ENCODE measurements around the gene RASGRF1. TPM values are rescaled to one million over a fixed set of nuclear protein-coding genes. Genes with fewer than 3 reads are reported as not detected.

The RASGRF1 gene
- total and polyA plus RNA-seq, 9 of the 15 experiments (the other 6 are each of a cell fraction or from before 2014, with no cell fraction given), result 0.03 to 0.58 (median 0.06) TPM; not detected in 1

DNA sequence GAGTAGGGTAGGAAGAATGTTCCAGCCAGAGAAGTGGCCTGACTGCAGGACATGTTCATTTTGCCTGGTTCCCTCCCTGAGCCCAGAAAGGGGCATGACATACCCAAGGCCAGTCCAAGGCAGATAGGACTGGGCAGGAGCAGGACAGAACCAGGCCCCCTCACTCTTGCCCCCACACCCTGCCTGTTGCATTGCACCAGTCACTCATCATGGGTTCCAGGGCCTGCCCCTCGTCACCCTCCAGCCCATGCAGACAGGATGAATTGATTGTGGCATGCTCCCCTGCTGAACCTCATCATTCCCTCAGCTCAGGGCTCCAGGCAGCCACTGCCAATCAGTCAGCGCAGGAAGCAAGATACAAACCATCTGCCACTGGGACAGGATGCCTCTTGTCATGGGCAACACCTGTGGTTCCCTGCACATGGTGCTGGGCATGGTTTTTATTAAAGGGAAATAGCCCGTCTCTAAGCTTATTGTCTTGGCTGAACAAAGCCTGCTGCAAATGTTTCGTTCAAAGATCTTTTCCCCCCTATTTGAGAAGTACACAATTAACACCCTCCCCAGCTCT, 48.9 kb downstream of the RASGRF1 start (continued):
- TF ChIP-seq, protein P1, sequence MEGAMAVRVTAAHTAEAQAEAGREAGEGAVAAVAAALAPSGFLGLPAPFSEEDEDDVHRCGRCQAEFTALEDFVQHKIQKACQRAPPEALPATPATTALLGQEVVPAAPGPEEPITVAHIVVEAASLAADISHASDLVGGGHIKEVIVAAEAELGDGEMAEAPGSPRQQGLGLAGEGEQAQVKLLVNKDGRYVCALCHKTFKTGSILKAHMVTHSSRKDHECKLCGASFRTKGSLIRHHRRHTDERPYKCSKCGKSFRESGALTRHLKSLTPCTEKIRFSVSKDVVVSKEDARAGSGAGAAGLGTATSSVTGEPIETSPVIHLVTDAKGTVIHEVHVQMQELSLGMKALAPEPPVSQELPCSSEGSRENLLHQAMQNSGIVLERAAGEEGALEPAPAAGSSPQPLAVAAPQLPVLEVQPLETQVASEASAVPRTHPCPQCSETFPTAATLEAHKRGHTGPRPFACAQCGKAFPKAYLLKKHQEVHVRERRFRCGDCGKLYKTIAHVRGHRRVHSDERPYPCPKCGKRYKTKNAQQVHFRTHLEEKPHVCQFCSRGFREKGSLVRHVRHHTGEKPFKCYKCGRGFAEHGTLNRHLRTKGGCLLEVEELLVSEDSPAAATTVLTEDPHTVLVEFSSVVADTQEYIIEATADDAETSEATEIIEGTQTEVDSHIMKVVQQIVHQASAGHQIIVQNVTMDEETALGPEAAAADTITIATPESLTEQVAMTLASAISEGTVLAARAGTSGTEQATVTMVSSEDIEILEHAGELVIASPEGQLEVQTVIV (CRISPR knock-in tag; IDR thresholded peaks at IDR 0.05; ENCODE audit: borderline replicate concordance), result no peak
- TF ChIP-seq, protein P2, sequence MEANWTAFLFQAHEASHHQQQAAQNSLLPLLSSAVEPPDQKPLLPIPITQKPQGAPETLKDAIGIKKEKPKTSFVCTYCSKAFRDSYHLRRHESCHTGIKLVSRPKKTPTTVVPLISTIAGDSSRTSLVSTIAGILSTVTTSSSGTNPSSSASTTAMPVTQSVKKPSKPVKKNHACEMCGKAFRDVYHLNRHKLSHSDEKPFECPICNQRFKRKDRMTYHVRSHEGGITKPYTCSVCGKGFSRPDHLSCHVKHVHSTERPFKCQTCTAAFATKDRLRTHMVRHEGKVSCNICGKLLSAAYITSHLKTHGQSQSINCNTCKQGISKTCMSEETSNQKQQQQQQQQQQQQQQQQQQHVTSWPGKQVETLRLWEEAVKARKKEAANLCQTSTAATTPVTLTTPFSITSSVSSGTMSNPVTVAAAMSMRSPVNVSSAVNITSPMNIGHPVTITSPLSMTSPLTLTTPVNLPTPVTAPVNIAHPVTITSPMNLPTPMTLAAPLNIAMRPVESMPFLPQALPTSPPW (CRISPR knock-in tag; IDR thresholded peaks at IDR 0.05), result no peak
- TF ChIP-seq, protein P3, sequence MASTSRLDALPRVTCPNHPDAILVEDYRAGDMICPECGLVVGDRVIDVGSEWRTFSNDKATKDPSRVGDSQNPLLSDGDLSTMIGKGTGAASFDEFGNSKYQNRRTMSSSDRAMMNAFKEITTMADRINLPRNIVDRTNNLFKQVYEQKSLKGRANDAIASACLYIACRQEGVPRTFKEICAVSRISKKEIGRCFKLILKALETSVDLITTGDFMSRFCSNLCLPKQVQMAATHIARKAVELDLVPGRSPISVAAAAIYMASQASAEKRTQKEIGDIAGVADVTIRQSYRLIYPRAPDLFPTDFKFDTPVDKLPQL (IDR thresholded peaks at IDR 0.05; ENCODE audit: extremely low read depth, insufficient read length), result no peak
- no peak for TF ChIP-seq JUND (IDR thresholded peaks at IDR 0.05; ENCODE audit: borderline replicate concordance, low read depth, low read length)
- no peak for TF ChIP-seq JUND (tag; IDR thresholded peaks at IDR 0.05; ENCODE audit: borderline replicate concordance, low read depth, low read length)
- TF ChIP-seq ZNF165 (CRISPR knock-in tag; IDR thresholded peaks at IDR 0.05; ENCODE audit: borderline replicate concordance), result no peak
- TF ChIP-seq POLR3G (IDR thresholded peaks at IDR 0.05; ENCODE audit: extremely low read depth, insufficient read length, insufficient replicate concordance), result no peak
- TF ChIP-seq, protein P4, sequence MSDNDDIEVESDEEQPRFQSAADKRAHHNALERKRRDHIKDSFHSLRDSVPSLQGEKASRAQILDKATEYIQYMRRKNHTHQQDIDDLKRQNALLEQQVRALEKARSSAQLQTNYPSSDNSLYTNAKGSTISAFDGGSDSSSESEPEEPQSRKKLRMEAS (CRISPR knock-in tag; IDR thresholded peaks at IDR 0.05), result no peak
